ENCODE results near the gene FUCA2. TPM values are rescaled to one million over a fixed set of nuclear protein-coding genes. Genes with fewer than 3 reads are reported as not detected.

The FUCA2 gene
- total and polyA plus RNA-seq, 2 of the 8 experiments (the other 6 are each of a cell fraction or from before 2014, with no cell fraction given): 24.2 to 47.2 TPM

DNA sequence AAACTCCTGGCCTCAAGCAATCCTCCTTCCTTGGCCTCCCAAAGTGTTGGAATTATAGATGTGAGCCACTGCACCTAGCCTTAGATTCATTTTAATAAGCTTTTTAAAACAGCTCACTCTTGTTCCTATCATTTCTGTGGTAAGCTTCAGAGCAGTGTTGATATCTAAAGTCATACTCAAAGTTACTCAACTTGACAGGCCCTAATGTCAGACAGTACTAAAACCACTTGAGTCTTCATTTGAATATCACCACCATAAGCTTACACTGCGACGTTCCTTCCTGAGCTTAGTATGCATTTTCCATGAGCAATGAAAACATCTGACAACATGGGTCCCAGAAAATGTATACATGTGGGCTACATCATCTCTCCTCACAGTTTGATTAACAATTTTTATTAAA, 6.0 kb downstream of the FUCA2 start (continued):
- TF ChIP-seq KDM1A (IDR thresholded peaks at IDR 0.05; ENCODE audit: borderline replicate concordance, low read length) (no peak), KDM4A (IDR thresholded peaks at IDR 0.05; ENCODE audit: low read depth, low read length, severe bottlenecking) (no peak), BRCA1 (IDR thresholded peaks at IDR 0.05; ENCODE audit: low read depth, low read length) (no peak), SIRT6 (IDR thresholded peaks at IDR 0.05; ENCODE audit: low read length) (no peak)

Measured in H1 (cell line).